Keratinocyte (primary cell): ENCODE results near the gene FAM3C. TPM values are rescaled to one million over a fixed set of nuclear protein-coding genes. Genes with fewer than 3 reads are reported as not detected.
A peak's percentile ranks its signal among the peaks of the same experiment; 100 is the strongest.

ENCODE experiments used
- DNase-seq: peaks from one replicate; pipeline ENCODE4 v3.0.0-alpha.2; 2011; ENCODE audit warnings: low read depth, missing footprints, low spot score
- FAIRE-seq: peaks from 2 replicates; lab custom pipeline; 2011; peaks lifted over from hg19 to GRCh38; lab: Jason Lieb, UNC
- H2AFZ ChIP-seq: 2 replicates; pipeline ENCODE4 v1.6.0; 2012; ENCODE audit warnings: low read length, control low read depth, inconsistent platforms; ENCODE audit not compliant: control insufficient read depth
- H3K27ac ChIP-seq: 2 replicates; pipeline ENCODE4 v1.5.1; 2011; ENCODE audit warnings: low read length; ENCODE audit not compliant: control insufficient read depth, insufficient read depth
- H3K27me3 ChIP-seq: 3 replicates; pipeline ENCODE4 v1.6.0; 2011; ENCODE audit warnings: low read length; ENCODE audit not compliant: control insufficient read depth, insufficient read depth; ENCODE audit errors: extremely low read depth
- H3K36me3 ChIP-seq, 2 experiments: 2 replicates in 1 of 2; 3 replicates in 1 of 2; pipeline ENCODE4 v1.5.1; 2011; ENCODE audit warnings: low read length in 2 of 2, mild to moderate bottlenecking in 1 of 2; ENCODE audit not compliant: control insufficient read depth in 2 of 2, insufficient read depth in 2 of 2; ENCODE audit errors: extremely low read depth in 1 of 2
- H3K4me1 ChIP-seq: 3 replicates; pipeline ENCODE4 v1.5.1; 2011; ENCODE audit warnings: low read length; ENCODE audit not compliant: control insufficient read depth, insufficient read depth; ENCODE audit errors: extremely low read depth
- H3K4me2 ChIP-seq: 3 replicates; pipeline ENCODE4 v1.6.0; 2011; ENCODE audit warnings: low read depth, low read length; ENCODE audit not compliant: control insufficient read depth, insufficient read depth; ENCODE audit errors: extremely low read depth
- H3K4me3 ChIP-seq, 3 experiments: fragments of 200-600 bp in 1 of 3; sonication (generic) in 1 of 3; 2 replicates in 2 of 3; 3 replicates in 1 of 3; pipeline ENCODE4 v1.5.1; 2011 to 2016; ENCODE audit warnings: low read length in 3 of 3, mild to moderate bottlenecking in 3 of 3, control low read depth in 2 of 3, inconsistent platforms in 1 of 3, low read depth in 1 of 3, mixed read lengths in 1 of 3, mixed run types in 1 of 3, moderate library complexity in 1 of 3; ENCODE audit not compliant: control insufficient read depth in 2 of 3, insufficient read depth in 2 of 3; ENCODE audit errors: extremely low read depth in 1 of 3
- H3K79me2 ChIP-seq: 2 replicates; pipeline ENCODE4 v1.6.0; 2012; ENCODE audit warnings: low read length; ENCODE audit not compliant: control insufficient read depth, insufficient read depth
- H3K9ac ChIP-seq: 3 replicates; pipeline ENCODE4 v1.6.0; 2011; ENCODE audit warnings: low read length; ENCODE audit not compliant: control insufficient read depth, insufficient read depth; ENCODE audit errors: extremely low read depth
- H3K9me1 ChIP-seq: 3 replicates; pipeline ENCODE4 v1.6.0; 2011; ENCODE audit warnings: low read length; ENCODE audit not compliant: control insufficient read depth, insufficient read depth; ENCODE audit errors: extremely low read depth
- H3K9me3 ChIP-seq: 2 replicates; pipeline ENCODE4 v1.5.1; 2012; ENCODE audit warnings: low read depth, low read length; ENCODE audit not compliant: control insufficient read depth
- H4K20me1 ChIP-seq: 3 replicates; pipeline ENCODE4 v1.6.0; 2011; ENCODE audit warnings: low read length; ENCODE audit not compliant: control insufficient read depth, insufficient read depth; ENCODE audit errors: extremely low read depth
- CTCF ChIP-seq, 3 experiments: IDR thresholded peaks in 1 of 3; conservative IDR thresholded peaks in 1 of 3; optimal IDR thresholded peaks in 1 of 3; 2 replicates in 2 of 3; 3 replicates in 1 of 3; pipeline versions ENCODE3 to v1.5.1; 2011; ENCODE audit warnings: low read length in 3 of 3, mild to moderate bottlenecking in 3 of 3, moderate library complexity in 2 of 3, control low read depth in 1 of 3, inconsistent platforms in 1 of 3; ENCODE audit not compliant: insufficient read depth in 2 of 3; ENCODE audit errors: extremely low read depth in 1 of 3
- EZH2 ChIP-seq: IDR thresholded peaks from one replicate; pipeline ENCODE4 v1.6.1; 2012; ENCODE audit warnings: inconsistent platforms, mild to moderate bottlenecking, low read length, moderate library complexity
- dilution Hi-C: fragments of 300-500 bp; cut with MboI; formaldehyde crosslinking; loops from one replicate; pipeline ENCODE4 v1.7.0; 2020; ENCODE audit warnings: low sequenced_read_pairs; ENCODE audit not compliant: extremely low pct_ligation_motif_present
- polyA plus RNA-seq, 5 experiments: library from polyadenylated mRNA; depleted of rRNA in 3 of 5; stranded (reverse) in 3 of 5; stranded (forward) in 1 of 5; unstranded in 1 of 5; fragments of >200 nt; gene quantifications; 1 replicate in 1 of 5; 2 replicates in 3 of 5; 3 replicates in 1 of 5; pipeline versions ENCODE4 v1.2.1 to v1.2.3, GENCODE V29; 2011 to 2012; ENCODE audit warnings: missing spikeins in 2 of 5, low read depth in 1 of 5, low replicate concordance in 1 of 5

The FAM3C gene
- polyA plus RNA-seq, 1 donor (not counting 4 experiments of a cell fraction or from before 2014, with no cell fraction given): 93.5 TPM

DNA sequence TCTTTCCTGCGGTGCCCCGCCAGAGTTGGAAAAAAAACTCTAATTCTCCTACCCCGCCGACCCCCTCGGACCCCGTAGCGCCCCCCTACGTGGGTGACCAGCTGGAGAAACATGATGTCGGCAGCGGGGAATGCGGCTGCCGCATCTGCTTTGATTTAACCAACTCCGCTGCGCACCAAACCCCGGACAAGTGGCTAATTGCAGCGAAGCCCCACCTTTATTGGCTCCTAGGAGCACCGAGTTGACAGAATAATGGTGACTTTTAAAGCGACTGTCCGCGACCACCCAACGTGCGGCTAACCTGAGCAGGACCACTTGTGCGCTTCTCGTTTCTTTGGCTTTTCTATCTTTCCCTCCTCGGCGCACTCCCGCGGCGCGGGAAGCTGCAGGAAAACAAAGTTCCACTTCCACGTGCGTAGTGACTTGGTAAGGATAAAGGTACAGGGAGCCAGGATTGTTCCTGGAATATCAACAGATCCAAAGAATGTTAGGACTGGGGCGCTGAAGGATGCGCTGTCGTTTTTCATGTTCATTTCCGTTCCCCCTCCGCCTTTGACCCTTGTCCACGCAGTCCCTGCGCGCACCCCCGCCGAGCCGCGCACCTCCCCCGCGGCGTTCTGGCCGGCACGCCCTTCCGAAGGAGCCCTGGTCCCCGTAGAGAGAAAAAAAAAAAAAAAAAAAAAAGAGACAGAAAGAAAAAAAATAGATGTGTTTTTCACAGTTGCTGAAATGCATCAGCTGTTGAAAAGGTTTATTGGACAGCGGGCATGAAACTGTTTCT is 65.9 kb downstream of the FAM3C start:
- Histone ChIP-seq H4K20me1 (peaks cover 4% of the 10 kb centered on the region), H3K9me1 (no peaks in the 10 kb centered on the region), H3K9ac (no peak overlapping the region), H3K27me3 (peaks cover 32% of the 10 kb centered on the region), H3K36me3 (no peaks in the 10 kb centered on the region), H3K4me2 (peak overlapping the region; percentile 92), H3K4me1 (peaks cover 14% of the 10 kb centered on the region), H3K4me3 (peak overlapping the region; percentile 31 to 78 (median 71)), H3K9me3 (no peaks in the 10 kb centered on the region), H3K27ac (no peak overlapping the region), H2AFZ (peak overlapping the region; percentile 65), H3K79me2 (no peaks in the 10 kb centered on the region)
- DNase-seq: no peak
- TF ChIP-seq EZH2 (peak; percentile 91), CTCF (optimal IDR thresholded peaks at IDR 0.05 in 1 of 3, IDR thresholded peaks at IDR 0.05 in 1 of 3, conservative IDR thresholded peaks at IDR 0.05 in 1 of 3; ENCODE audit: extremely low read depth in 1 of 3, insufficient read depth in 2 of 3, low read length in 3 of 3) (no peak)
- no peak for FAIRE-seq
- dilution Hi-C loops: no loop called here

DNA sequence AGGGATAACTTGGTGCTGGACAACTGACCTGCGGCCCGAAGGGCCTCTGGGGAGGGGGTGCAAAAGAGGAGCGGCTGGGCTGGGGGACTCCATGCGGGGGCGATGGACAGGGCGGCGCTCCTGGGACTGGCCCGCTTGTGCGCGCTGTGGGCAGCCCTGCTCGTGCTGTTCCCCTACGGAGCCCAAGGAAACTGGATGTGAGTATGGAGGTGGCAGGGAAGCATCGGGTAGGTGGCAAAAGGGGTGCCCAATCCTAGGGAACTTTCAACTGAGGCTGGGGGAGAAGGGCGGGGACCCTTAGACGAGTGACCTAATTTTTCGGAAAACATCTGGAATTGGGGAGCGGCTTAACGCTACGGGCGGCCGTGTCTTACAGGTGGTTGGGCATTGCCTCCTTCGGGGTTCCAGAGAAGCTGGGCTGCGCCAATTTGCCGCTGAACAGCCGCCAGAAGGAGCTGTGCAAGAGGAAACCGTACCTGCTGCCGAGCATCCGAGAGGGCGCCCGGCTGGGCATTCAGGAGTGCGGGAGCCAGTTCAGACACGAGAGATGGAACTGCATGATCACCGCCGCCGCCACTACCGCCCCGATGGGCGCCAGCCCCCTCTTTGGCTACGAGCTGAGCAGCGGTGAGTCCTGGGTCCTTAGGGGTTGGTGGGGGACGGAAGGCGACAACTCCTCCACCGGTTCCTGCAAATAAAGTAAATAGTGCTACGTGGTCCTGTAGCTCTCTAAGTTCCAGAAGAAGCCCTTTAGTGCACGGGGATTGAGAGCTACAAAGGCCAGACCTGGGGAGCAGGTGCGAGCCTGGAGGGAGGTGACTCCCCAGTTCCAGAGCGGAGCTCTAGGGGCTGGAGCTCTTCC is 66.7 kb downstream of the FAM3C start:
- TF ChIP-seq CTCF (optimal IDR thresholded peaks at IDR 0.05 in 1 of 3, IDR thresholded peaks at IDR 0.05 in 1 of 3, conservative IDR thresholded peaks at IDR 0.05 in 1 of 3; ENCODE audit: extremely low read depth in 1 of 3, insufficient read depth in 2 of 3, low read length in 3 of 3): peak; percentile 23 to 55 (median 45)
- TF ChIP-seq EZH2: peak; percentile 64
- DNase-seq (no peak), FAIRE-seq (no peak)
- Histone ChIP-seq H3K4me3 (peak overlapping the region; percentile 31 to 78 (median 71)), H3K36me3 (no peaks in the 10 kb centered on the region), H3K4me2 (peak overlapping the region; percentile 92), H3K9me3 (no peaks in the 10 kb centered on the region), H3K4me1 (peaks cover 14% of the 10 kb centered on the region), H4K20me1 (peaks cover 4% of the 10 kb centered on the region), H3K79me2 (no peaks in the 10 kb centered on the region), H3K27me3 (peaks cover 32% of the 10 kb centered on the region), H3K9me1 (no peaks in the 10 kb centered on the region), H2AFZ (peak overlapping the region; percentile 64), H3K9ac (no peak overlapping the region), H3K27ac (no peak overlapping the region)
- dilution Hi-C loops: no loop called here
